ENCODE measurements around the gene SRCAP.
A peak's percentile ranks its signal among the peaks of the same experiment; 100 is the strongest.

The SRCAP gene

DNA sequence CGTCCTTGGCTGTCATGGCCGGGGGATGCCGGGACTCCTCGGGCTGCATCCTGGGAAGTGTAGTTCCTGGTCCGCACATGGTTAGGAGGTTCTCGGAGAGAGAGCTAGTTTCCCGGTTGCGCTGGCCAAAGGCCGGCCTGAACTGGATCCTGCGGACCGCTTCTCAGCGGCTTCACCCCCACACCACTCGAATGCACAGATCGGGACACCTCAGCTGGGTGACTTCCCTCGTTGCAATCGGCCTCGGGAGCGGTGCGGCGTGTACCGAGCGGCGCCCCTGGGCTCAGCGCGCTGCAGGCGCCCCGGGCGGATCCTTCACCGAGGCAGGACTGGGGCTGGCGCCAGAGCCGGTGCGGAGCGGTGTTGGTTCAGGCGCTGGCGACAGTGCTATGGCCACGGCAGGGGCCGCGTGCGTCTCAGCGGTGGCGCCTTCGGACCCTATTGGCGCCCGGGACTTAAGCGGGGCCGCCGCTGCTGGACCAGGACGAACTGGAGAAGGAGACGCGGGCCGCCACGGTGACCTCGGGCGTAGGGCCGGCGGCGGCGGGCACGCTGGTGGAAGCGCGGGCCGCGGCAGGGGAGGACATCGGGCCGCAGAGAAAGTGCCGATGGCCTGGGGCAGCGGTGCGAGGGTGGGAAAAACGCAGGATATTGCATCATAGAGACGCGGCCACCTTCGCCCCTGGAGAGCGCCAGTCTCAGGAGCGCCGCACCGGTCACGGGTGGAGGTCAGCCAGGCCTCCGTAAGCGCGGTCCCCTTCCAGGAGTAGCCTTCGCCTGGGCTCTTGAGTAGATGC, 76.6 kb downstream of the SRCAP start:
- peak; percentile 76 for DNase-seq
- peak; percentile 80 for ATAC-seq

DNA sequence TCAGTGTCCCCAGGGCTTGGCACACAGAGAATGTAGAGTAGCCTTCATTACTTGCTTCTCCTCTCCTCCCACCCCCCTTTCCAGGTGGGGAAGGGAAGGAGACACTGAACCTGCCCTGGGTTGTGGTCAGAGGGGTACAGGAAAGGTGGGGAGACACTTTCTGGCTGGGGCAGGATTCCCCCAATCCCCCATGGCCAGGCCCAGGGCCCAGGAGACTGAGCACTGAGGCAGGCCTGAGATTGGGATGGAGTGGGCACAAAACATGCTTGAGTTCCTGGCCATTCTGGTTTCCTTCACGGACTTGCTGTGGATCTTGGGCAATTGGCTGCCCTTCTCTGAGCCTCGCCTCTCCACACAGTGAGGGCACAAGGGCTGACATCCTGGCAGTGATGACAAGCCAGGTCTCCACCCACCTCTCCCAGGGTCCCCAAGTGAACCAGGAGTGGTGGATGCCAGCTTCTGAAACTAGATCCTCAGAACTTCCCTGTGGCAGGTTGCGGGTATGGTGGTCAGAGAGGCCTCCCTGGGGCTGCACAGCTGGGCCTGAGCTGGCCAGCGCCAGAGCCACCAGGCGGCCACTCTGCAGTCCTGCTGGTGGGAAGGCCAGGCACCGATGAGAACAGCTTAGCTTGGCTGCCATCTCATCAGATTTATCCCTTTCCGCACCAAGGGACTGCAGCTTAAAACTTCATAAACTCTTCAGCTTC, 78.8 kb downstream of the SRCAP start:
- DNase-seq (no peak), ATAC-seq (no peak)

DNA sequence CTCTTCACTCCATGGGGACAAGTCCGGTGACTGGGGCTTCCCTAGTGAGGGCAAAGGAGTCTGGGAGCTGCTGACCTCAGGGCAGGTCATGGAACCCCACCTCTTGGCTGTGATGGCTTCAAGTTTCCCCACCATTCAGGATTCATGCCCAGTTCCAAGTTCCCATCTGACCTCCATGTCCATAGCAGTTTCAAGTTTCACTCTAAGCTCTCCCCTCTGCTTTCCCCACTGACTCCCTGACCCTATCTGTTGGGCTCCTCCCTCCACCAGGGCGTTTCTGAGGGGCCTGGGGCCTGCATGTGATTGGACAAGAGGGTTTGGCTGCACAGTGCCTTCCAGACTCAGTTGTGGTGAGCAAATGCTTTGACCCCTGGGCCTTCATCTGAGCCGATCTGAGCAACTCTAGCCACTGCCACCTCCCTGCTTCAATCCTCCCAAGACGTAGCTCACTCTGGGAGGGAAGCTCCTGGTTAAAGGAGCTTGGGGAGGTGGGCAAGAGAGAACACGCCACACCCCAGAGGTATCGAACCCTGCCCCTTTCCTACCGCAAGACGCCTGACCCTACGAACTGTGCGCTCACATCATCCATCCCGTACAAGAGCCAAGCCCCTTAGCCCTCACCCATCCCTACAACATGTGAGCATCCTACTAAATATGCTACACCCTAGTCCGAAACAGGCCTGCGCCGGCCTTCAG, 79.7 kb downstream of the SRCAP start:
- DNase-seq: no peak
- ATAC-seq: no peak

DNA sequence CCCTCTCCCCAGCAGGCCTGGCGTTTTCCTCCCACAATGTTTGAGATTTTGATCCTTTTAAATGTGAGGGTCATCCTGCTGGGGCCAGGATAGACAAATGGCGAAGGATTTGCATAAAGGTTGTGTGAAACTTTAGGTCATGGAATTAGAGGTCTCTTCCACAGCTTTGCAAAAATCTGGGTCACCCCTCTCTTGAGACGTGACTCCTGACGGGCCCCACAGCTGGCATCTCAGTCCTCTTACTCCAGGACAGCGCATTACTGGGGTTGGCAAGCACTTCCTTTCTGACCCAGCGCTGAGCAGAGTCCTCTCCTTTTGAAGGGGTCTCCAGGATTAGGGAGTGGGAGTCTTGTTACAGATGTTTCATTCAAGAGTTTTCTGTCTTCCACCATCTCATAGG, 80.6 kb downstream of the SRCAP start:
- ATAC-seq (no peak), DNase-seq (no peak)

DNA sequence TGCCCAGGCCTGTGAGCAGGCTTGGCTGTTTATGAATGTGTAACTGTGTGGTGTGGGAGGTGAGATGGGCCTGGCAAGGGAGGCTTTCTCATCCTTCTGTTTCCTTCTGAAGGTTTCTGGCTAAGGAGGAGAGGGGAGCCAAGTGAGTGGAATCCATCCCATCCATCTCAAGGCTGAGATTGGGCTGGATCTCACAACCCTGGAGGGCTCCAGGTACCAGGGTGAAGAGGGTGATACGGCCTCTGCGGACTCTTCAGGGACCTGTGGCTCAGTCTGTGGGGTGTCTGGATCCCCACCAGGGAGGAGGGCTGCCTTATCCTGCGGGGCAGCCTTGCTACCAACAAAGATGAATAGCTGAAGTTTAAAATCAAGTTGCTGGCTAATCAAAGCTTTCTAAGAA, 81.0 kb downstream of the SRCAP start:
- DNase-seq (no peak), ATAC-seq (no peak)

DNA sequence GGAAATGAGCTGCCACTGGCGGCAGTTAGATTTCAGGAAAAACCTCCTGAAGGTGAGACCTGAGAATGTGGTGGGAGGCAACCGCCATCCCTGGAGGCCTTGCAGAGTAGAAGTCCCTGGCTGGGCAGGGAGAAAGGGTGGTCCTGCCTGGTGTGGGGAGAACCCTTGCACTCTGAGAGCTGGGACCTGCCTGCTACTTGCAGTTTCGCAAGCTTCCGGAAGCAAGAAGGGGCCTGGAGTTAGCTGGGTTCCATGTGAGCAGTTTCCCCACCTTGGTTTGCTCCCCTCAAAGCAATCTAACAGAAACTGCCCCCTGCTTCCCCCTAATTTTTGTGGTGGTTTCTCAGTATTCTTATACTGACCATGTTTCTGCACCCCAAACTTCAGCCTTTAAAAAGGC, 81.6 kb downstream of the SRCAP start:
- no peak for ATAC-seq

DNA sequence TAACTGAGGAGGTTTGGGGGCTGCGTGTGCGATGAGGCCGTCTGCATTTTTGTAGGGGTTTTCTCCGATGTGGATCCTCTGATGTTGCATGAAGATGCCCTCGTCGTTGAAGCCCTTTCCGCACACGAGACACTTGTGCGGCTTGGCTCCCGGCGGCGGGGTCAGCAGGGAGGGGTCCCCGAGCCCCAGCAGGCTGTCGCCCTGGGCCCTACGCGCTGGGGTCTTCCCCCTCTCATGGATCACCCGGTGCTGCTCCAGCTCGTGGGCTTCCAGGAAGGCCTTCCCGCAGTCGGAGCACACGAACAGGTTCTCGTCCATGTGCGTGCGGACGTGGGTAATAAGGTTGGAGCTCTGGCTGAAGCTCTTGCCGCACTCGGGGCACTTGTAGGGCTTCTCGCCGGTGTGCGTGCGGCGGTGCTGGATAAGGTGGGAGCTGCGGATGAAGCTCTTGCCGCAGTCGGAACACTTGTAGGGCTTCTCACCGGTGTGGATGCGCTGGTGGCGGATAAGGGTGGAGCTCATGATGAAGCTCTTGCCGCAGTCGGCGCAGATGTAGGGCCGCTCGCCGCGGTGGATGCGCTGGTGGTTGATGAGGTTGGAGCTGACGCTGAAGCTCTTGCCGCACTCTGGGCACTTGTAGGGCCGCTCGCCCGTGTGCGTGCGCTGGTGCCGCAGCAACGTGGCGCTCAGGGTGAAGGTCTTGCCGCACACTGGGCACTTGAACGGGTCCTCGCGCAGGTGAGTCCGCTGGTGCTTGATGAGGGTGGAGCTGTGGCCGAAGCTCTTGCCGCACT, 83.7 kb downstream of the SRCAP start:
- ATAC-seq (no peak), DNase-seq (no peak)

More for the DNA sequence above, 81.6 kb downstream of the SRCAP start:
- no peak for DNase-seq

DNA sequence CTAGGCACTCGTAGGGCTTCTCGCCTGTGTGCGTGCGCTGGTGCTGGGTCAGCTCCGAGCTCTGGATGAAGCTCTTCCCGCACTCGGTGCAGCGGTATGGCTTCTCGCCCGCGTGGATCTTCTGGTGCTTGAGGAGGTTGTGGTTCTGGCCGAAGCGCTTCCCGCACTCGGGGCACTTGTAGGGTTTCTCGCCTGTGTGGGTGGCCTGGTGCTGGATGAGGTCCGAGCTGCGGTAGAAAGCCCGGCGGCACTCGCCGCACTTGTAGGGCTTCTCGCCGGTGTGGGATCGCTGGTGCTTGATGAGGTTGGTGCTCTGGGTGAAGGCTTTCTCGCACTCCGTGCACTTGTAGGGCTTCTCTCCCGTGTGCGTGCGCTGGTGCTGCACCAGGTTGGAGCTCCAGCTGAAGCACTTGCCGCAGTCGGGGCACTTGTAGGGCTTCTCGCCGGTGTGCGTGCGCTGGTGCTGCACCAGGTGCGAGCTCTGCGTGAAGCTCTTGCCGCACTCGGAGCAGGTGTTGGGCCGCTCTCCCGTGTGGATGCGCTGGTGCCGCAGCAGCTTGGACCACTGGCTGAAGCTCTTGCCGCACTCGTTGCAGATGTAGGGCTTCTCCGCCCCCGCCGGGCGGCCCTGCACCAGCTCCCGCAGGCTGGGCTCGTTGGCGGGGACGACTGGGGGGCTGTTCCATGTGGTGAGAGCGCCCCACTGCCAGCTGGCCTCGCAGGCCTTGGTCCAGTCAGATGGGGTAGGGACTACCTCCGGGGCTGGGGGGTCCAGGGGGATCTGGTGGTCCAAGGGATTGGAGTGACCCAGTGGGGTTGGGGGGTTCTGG, 84.5 kb downstream of the SRCAP start:
- no peak for ATAC-seq
- DNase-seq: no peak

DNA sequence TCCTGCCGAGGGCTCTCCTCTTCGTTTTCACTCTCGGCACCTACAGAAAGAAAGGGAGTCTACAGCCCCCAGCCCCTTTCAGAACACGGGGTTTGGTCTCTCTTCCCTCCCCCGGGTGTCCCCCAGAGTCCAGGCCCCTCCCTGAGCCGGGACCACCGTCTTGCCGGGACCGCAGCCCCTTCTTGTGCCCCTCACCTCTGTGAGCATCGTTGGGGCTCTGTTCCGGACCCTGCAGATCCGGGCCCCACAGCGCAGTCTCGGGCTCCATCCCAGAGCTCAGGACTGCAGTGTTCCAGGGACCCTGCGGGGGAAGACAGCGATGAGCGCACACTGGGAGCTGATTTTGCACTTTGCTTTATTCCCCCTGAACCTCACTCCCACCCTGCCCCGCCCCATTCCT, 85.2 kb downstream of the SRCAP start:
- no peak for DNase-seq
- no peak for ATAC-seq

DNA sequence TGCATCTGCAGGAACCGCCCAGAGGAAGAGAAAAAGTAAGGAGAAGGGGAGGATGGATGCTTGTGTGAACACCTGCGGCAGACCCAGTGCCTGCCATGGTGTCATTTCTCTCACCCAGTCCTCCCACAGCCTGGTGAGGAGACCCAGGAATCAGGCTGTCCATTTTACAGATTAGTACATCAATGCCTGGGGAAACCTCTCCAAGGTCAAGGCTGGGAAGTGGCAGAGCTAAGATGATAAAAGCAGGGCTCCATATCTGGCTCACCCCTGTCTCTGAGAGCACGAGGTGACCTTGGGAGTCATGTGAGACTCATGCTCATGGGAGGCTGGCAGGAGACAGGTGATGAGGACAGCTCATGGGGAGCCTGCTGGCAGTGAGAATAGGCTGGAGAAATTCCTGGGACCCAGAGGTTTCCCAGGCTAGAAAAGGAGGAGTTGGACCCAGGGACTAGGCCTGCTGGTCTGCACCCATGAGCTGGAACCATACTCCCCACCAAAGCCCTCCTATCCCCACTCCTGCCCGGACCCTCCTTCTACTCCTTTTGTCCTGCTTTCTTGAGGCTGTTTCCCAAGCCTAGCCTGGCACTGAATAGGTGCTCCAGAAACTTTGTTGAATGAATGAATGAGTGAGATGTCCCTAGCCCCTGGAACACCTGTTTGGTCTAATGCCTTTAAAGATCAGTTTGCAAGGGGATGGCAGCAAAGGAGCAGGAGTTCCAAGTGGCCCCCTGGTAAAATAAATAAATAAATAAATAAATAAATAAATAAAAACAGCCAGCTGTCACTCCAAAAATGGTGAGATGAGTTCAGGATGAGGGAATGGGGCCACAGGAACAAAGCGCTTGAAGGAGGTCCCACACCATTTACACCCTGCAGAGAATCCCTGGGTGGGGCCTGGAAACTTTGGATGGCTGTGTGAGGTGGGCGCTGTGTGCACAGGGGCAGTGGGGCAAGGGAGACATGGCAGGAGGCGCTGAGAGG, 86.4 kb downstream of the SRCAP start:
- no peak for DNase-seq
- no peak for ATAC-seq

DNA sequence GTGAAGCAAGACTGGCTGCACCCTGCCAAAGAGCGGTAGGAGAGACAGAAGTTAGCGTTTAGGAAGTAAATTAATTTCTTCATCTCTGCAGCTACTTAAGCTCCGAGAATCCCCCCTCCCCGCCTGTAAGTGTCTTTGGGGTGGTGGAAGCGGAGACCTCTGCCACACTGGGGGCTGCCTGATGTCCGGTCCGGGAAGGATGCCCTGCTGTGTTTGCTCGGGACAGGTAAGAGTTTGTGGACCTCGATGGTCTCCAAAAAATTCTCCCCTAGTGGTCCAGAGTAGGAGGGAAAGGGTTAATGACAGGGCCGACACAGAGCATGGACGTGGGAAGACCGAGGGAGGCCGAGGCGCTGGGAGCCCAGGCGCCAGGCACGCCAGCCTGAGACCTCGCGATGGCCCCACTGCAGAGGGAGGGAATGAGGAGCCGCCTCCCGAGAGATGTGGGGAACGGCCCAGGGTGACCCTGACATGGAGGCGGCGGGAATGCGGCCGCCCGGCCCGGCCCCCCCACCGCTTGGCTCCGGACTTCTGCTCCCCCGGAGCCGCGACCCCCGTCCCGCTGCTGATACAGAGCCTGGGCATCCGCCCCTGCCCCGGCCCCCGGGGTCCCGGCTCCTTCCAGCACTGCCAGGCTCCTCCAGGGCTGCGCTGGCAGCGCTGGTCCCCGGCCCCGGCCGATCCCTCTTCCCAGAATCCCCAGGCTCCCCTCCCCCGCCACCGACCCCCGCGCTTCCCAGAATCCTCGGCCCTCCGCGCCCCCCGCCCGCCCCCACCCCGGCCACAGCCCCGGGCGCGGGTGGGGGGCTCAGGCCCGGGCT, 87.4 kb downstream of the SRCAP start:
- ATAC-seq: peak; percentile 50
- DNase-seq: peak; percentile 32

DNA sequence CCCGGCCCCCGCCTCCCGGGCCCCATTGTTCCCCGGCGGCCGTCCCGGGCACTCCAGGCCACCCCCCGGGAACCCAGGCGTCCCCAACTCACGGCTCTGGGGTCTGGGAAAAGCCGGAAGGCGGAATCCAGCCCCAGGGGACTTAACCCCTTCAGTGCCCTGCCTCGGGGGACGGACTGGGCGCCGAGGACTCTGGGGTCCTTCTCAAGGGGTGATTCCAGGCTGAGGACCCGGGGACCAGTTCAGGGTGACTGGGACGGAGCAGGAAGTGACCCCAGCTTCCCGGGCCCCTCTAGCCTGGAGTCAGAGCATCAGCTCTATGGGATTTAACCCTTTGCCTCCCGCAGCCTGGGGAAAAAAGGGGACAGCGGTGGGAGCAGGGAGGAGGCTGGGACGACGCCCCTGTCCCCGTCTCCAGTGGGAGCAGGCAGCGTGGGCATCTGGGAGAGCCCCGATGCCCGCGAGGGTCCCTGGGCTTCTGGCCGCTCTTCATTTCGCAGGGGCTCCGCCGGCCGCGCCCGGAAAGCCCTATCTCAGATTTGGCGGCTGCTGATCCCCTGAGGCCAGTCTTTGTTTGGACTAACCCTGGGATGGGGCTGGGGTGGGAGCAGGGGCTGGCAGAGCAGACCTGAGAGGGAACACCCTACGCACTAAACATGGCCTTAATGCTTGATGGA, 88.1 kb downstream of the SRCAP start, which contains the start of gene ZNF629:
ZNF629 (minus strand) TSS at position 270 of the 677 bp plus-strand sequence. CDS start 2,723 bp downstream, outside the sequence.
- ATAC-seq (no peak), DNase-seq (peak; percentile 32)

DNA sequence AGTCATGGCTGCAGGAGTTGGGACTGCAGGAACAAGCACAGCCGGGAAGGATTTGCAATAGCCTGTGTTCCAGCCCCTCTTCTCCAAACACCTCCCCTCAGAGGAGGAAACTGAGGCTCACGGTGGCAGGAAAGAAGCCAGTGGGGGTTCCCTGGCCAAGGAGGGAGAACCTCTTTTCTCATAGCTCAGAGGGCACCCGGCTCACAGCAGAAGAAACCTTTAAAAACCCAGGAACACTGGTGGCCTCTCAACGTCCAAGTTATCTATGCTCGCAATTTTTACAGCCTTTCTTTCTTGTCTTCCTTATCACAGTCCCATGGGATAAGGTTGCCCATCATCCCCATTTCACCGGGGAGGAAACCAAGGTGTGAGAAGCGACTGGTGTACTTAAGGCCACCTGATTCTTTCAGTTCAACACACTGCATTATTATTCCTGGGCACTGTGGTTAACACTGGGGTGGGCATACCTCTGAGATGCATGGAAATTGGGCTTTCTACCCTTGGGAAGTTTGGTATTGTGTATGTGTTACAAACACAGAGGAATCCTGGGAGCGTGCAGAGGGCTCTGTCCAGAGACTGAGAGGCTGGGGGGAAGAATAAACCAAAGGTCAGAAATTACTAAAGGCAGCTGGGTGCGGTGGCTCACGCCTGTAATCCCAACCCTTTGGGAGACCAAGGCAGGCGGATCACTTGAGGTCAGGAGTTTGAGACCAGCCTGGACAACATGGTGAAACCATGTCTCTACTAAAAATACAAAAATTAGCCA, 88.8 kb downstream of the SRCAP start:
- no peak for DNase-seq
- ATAC-seq: no peak
